ENCODE data around the gene CCDC194. TPM values are rescaled to one million over a fixed set of nuclear protein-coding genes. Genes with fewer than 3 reads are reported as not detected.

The CCDC194 gene
- total RNA-seq, 1 experiment from 2014 or later, result 0.37 TPM

DNA sequence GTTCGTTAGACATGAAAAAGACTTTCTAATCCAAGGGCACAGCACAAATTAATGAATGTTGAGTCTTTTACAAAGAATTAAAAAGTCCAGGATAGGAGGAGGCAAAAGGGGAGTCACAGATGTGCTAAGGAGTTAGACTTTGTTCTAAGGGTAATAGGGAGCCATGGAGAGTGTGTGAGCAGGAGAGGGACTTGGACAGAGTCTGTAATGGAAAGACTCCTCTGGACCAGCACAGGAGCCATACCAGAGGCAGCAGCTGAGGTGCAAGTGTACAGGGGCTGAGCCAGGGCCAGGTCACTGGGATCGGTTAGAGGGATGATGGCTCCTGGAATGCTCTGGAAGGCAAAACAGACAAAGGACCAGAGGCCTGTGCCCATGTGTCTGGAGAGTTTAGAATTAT, 46.1 kb downstream of the CCDC194 start:
- intact Hi-C loops (cut with micrococcal nuclease), result loop anchor here (5.0 kb wide), 1 partner anchor 56 kb away; no protein-coding TSS in a partner anchor
- Mint-ChIP-seq H3K27ac (ENCODE audit: low read depth, unreplicated experiment) (peak overlapping the region; percentile 76), H3K36me3 (ENCODE audit: insufficient read depth, unreplicated experiment) (peaks cover 3% of the 10 kb centered on the region), H3K4me3 (ENCODE audit: unreplicated experiment) (no peak overlapping the region), H3K4me1 (ENCODE audit: insufficient read depth, unreplicated experiment) (peaks cover 15% of the 10 kb centered on the region), H3K9me3 (ENCODE audit: unreplicated experiment) (no peaks in the 10 kb centered on the region), H3K27me3 (ENCODE audit: insufficient read depth, unreplicated experiment) (no peaks in the 10 kb centered on the region)
- POLR2A ChIA-PET, result interaction anchor here (0.6 kb wide), 1 partner anchor 435 kb away, joined by 3 read pairs; no protein-coding TSS in a partner anchor
- DNase-seq (ENCODE audit: unreplicated experiment), result no peak
- TF ChIP-seq, protein P1, sequence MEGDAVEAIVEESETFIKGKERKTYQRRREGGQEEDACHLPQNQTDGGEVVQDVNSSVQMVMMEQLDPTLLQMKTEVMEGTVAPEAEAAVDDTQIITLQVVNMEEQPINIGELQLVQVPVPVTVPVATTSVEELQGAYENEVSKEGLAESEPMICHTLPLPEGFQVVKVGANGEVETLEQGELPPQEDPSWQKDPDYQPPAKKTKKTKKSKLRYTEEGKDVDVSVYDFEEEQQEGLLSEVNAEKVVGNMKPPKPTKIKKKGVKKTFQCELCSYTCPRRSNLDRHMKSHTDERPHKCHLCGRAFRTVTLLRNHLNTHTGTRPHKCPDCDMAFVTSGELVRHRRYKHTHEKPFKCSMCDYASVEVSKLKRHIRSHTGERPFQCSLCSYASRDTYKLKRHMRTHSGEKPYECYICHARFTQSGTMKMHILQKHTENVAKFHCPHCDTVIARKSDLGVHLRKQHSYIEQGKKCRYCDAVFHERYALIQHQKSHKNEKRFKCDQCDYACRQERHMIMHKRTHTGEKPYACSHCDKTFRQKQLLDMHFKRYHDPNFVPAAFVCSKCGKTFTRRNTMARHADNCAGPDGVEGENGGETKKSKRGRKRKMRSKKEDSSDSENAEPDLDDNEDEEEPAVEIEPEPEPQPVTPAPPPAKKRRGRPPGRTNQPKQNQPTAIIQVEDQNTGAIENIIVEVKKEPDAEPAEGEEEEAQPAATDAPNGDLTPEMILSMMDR (IDR thresholded peaks at IDR 0.05; ENCODE audit: unreplicated experiment), result no peak
- CTCF ChIA-PET, result interaction anchor here (0.6 to 4.1 kb wide), 6 partner anchors 11 to 304 kb away, joined by 3 to 29 read pairs (median 4); partner anchors contain the start of gene ABHD8
- BruUV-seq (replicated peaks), result no TSS peak

- Mint-ChIP-seq H3K4me1 (ENCODE audit: insufficient read depth, unreplicated experiment) (peaks cover 15% of the 10 kb centered on the region), H3K4me3 (ENCODE audit: unreplicated experiment) (no peak overlapping the region), H3K36me3 (ENCODE audit: insufficient read depth, unreplicated experiment) (peaks cover 9% of the 10 kb centered on the region), H3K27ac (ENCODE audit: low read depth, unreplicated experiment) (peak overlapping the region; percentile 76), H3K9me3 (ENCODE audit: unreplicated experiment) (no peaks in the 10 kb centered on the region), H3K27me3 (ENCODE audit: insufficient read depth, unreplicated experiment) (no peaks in the 10 kb centered on the region)
- no TSS peak for BruUV-seq (replicated peaks)
- DNase-seq (ENCODE audit: unreplicated experiment), result peak; percentile 74
- CTCF ChIA-PET, result interaction anchor here (0.6 to 4.1 kb wide), 10 partner anchors 12 to 436 kb away, joined by 3 to 29 read pairs (median 3); partner anchors contain the start of gene ABHD8
- TF ChIP-seq, protein P1 (IDR thresholded peaks at IDR 0.05; ENCODE audit: unreplicated experiment), result no peak
- intact Hi-C loops (cut with micrococcal nuclease), result loop anchor here (5.0 kb wide), 1 partner anchor 55 kb away; no protein-coding TSS in a partner anchor
- POLR2A ChIA-PET, result interaction anchor here (0.6 kb wide), 1 partner anchor 436 kb away, joined by 3 read pairs; no protein-coding TSS in a partner anchor
Measured at GRCh38 chr19:17347361-17347760, 46.6 kb downstream of the CCDC194 start.

DNA sequence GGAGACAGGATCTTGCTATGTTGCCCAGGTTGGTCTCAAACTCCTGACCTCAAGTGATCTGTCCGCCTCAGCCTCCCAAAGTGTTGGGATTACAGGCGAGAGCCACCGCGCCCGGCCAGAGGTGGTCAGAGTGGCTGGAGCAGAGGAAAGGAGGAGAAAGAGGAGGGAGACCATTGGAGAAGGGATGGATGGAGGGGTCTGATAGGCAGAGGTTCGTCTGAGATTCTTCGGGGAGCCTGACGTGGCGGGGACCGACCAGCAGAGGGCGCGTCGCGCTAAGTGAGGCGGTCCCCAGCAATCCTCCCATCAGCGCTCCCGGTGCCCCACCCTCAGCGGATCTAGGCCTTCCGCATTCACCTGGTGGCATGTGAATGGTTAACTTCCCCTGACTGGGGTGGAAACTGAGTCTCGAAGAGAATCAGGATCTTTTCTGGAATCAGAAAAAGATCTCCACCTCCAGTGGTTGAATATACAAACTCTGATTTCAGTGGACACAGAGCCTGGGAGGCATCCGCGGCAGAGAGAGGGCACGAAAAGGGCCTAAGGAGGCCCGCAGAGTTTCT, 47.8 kb downstream of the CCDC194 start:
- ChIA-PET CTCF (interaction anchor here (0.6 to 3.0 kb wide), 15 partner anchors 11 to 593 kb away, joined by 3 to 84 read pairs (median 4); partner anchors contain the start of gene ANO8), POLR2A (no interaction called here)
- no peak overlapping the region for H3K4me3 Mint-ChIP-seq (ENCODE audit: unreplicated experiment)
- DNase-seq (ENCODE audit: unreplicated experiment), result peak; percentile 79
- H3K9me3 Mint-ChIP-seq (ENCODE audit: unreplicated experiment), result no peaks in the 10 kb centered on the region
- no TSS peak for BruUV-seq (replicated peaks)
- intact Hi-C loops (cut with micrococcal nuclease), result loop anchor here (1.0 to 5.0 kb wide), 3 partner anchors 40 to 120 kb away; no protein-coding TSS in a partner anchor
- H3K36me3 Mint-ChIP-seq (ENCODE audit: insufficient read depth, unreplicated experiment), result peaks cover 19% of the 10 kb centered on the region
- TF ChIP-seq, protein P1 (IDR thresholded peaks at IDR 0.05; ENCODE audit: unreplicated experiment), result peak; percentile 90
- H3K27ac Mint-ChIP-seq (ENCODE audit: low read depth, unreplicated experiment), result no peak overlapping the region
- H3K4me1 Mint-ChIP-seq (ENCODE audit: insufficient read depth, unreplicated experiment), result peaks cover 15% of the 10 kb centered on the region
- no peaks in the 10 kb centered on the region for H3K27me3 Mint-ChIP-seq (ENCODE audit: insufficient read depth, unreplicated experiment)

DNA sequence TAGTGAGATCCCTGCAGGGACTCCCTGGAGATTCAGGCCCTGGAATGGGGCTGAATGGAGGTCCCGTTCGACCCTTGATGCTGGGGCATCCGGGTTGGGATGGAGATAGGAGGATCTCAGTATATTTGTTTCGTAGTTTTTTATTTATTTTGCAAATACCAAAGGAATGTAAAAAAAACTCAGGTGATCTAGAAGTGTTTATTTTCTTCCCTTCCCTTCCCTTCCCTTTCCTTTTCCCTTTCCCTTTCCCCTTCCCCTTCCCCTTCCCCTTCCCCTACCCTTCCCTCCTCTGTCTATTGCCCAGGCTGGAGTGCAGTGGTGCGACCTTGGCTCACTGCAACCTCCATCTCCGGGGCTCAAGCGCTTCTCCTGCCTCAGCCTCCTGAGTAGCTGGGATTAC, 52.2 kb downstream of the CCDC194 start:
- Mint-ChIP-seq H3K27ac (ENCODE audit: low read depth, unreplicated experiment) (no peak overlapping the region), H3K4me1 (ENCODE audit: insufficient read depth, unreplicated experiment) (peaks cover 6% of the 10 kb centered on the region), H3K4me3 (ENCODE audit: unreplicated experiment) (no peak overlapping the region), H3K9me3 (ENCODE audit: unreplicated experiment) (no peaks in the 10 kb centered on the region), H3K27me3 (ENCODE audit: insufficient read depth, unreplicated experiment) (no peaks in the 10 kb centered on the region), H3K36me3 (ENCODE audit: insufficient read depth, unreplicated experiment) (peaks cover 22% of the 10 kb centered on the region)
- ChIA-PET CTCF (interaction anchor here (1.1 to 2.4 kb wide), 2 partner anchors 45 to 47 kb away, joined by 3 to 15 read pairs; no protein-coding TSS in a partner anchor), POLR2A (interaction anchor here (0.7 kb wide), 1 partner anchor 510 kb away, joined by 3 read pairs; no protein-coding TSS in a partner anchor)
- DNase-seq (ENCODE audit: unreplicated experiment), result no peak
- intact Hi-C loops (cut with micrococcal nuclease), result no loop called here
- BruUV-seq (replicated peaks), result no TSS peak
- TF ChIP-seq, protein P1 (IDR thresholded peaks at IDR 0.05; ENCODE audit: unreplicated experiment), result no peak
